PC-3 (cell line): ENCODE data around the gene UPF1. TPM values are rescaled to one million over a fixed set of nuclear protein-coding genes. Genes with fewer than 3 reads are reported as not detected.

Experiments
- ATAC-seq: fragments of 200-7000 bp; cut with Tn5 transposase; 2 replicates; pipeline ENCODE4 v1.9.1; 2020; ENCODE audit warnings: mild to moderate bottlenecking, moderate library complexity
- BruUV-seq: library from RNA; stranded (reverse); fragments of 400-500 nt; replicated peaks from 2 replicates; lab custom pipeline; 2021; lab: Mats Ljungman, UMichigan
- CTCF ChIA-PET: fragments of 300-600 bp; sonication (Branson Sonifier 250); formaldehyde crosslinking; loops from one replicate; lab custom pipeline; 2022; ENCODE audit warnings: antibody characterized with exemption; lab: Charles Lee
- POLR2A ChIA-PET: fragments of 300-600 bp; sonication (Branson Sonifier 250); formaldehyde crosslinking; loops from one replicate; lab custom pipeline; 2022; ENCODE audit warnings: antibody characterized with exemption; ENCODE audit not compliant: unreplicated experiment; lab: Charles Lee
- DNase-seq: peaks from one replicate; pipeline ENCODE4 v3.0.0-alpha.2; 2015
- H2AFZ ChIP-seq: fragments of 300-600 bp; sonication (generic); 2 replicates; pipeline ENCODE4 v1.6.0; 2016; ENCODE audit warnings: antibody characterized with exemption, low read length
- H3F3A ChIP-seq: fragments of 300-600 bp; sonication (generic); one replicate; pipeline ENCODE4 v1.6.0; 2017; ENCODE audit warnings: antibody characterized with exemption, low read length, control low read depth, mild to moderate bottlenecking; ENCODE audit not compliant: unreplicated experiment
- H3K27ac ChIP-seq: fragments of 300-600 bp; sonication (generic); 2 replicates; pipeline ENCODE4 v1.5.1; 2016; ENCODE audit warnings: mild to moderate bottlenecking, low read length
- H3K27me3 ChIP-seq: fragments of 300-600 bp; sonication (generic); 2 replicates; pipeline ENCODE4 v1.6.1; 2016; ENCODE audit warnings: low read length, mixed read lengths
- H3K36me3 ChIP-seq: fragments of 300-600 bp; sonication (generic); 2 replicates; pipeline ENCODE4 v1.6.1; 2016; ENCODE audit warnings: low read depth, mixed run types, low read length, mixed read lengths
- H3K4me1 ChIP-seq: fragments of 300-600 bp; sonication (generic); 2 replicates; pipeline ENCODE4 v1.5.1; 2016; ENCODE audit warnings: low read length; ENCODE audit not compliant: insufficient read depth
- H3K4me2 ChIP-seq: fragments of 300-600 bp; sonication (generic); 2 replicates; pipeline ENCODE4 v1.6.0; 2016; ENCODE audit warnings: low read length
- H3K4me3 ChIP-seq: fragments of 300-600 bp; sonication (generic); 2 replicates; pipeline ENCODE4 v1.5.1; 2016; ENCODE audit warnings: mild to moderate bottlenecking, low read length, mixed read lengths
- H3K79me2 ChIP-seq: fragments of 300-600 bp; sonication (generic); 2 replicates; pipeline ENCODE4 v1.6.1; 2017; ENCODE audit warnings: low read length, mixed read lengths
- H3K9ac ChIP-seq: fragments of 300-600 bp; sonication (generic); 2 replicates; pipeline ENCODE4 v1.6.0; 2016; ENCODE audit warnings: mild to moderate bottlenecking, low read length
- H3K9me2 ChIP-seq: fragments of 300-600 bp; sonication (generic); replicated peaks from 2 replicates; pipeline ENCODE4 v1.6.1; 2016; ENCODE audit warnings: mixed run types, low read length, mixed read lengths
- H3K9me3 ChIP-seq: fragments of 300-600 bp; sonication (generic); 2 replicates; pipeline ENCODE4 v1.6.1; 2016; ENCODE audit warnings: low read length, mixed read lengths
- H4K20me1 ChIP-seq: fragments of 300-600 bp; sonication (generic); 2 replicates; pipeline ENCODE4 v1.6.1; 2016; ENCODE audit warnings: low read length, mixed read lengths
- EZH2 ChIP-seq: fragments of 300-600 bp; sonication (generic); IDR thresholded peaks from one replicate; pipeline ENCODE4 v1.6.1; 2017; ENCODE audit warnings: antibody characterized with exemption, mild to moderate bottlenecking, low read length; ENCODE audit not compliant: unreplicated experiment
- EZH2phosphoT487 ChIP-seq: fragments of 300-600 bp; sonication (generic); IDR thresholded peaks from 2 replicates; pipeline ENCODE4 v1.6.1; 2018; ENCODE audit warnings: mild to moderate bottlenecking, antibody characterized with exemption, low read length, borderline replicate concordance
- intact Hi-C: fragments of 100-400 bp; cut with micrococcal nuclease; formaldehyde crosslinking; loops from 2 replicates; pipeline ENCODE4 v1.9.0; 2023
- total RNA-seq: library from RNA; depleted of rRNA; stranded (reverse); fragments of >200 nt; gene quantifications from 2 replicates; pipeline ENCODE4 v1.2.3, GENCODE V29; 2014
- TF ChIP-seq, protein P1 (sequence below): fragments of 300-600 bp; sonication (generic); conservative IDR thresholded peaks from 2 replicates; pipeline ENCODE4 v1.5.1; 2017; ENCODE audit warnings: antibody characterized with exemption, low read depth, mild to moderate bottlenecking, low read length

UPF1 gene
- total RNA-seq, 1 experiment from 2014 or later, result 97.1 TPM

DNA sequence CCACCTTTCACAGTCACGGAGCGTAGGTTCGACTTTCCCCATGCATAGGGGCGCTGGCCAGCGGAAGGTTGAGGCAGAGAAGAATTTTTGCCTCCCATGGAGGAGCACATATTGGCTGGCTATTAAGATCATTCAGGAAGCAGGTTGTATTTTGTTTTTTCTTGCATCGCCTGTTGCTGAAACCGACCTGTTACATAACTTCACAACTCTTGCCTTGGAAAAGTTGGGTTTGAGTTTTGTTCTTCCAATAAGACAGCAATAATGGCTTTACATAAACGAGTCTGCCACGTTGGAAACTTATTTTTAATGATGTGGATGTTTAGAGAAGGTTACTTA, 1.4 kb downstream of the UPF1 start:
- no TSS peak for BruUV-seq
- H4K20me1 ChIP-seq, result peaks cover 56% of the 10 kb centered on the region
- DNase-seq (peak; percentile 13), ATAC-seq (peak; percentile 3; the same call in 1 of the 2 replicates)
- CTCF ChIA-PET, result no interaction called here
- no peaks in the 10 kb centered on the region for H3K9me2 ChIP-seq
- no peak overlapping the region for H2AFZ ChIP-seq
- peaks cover 7% of the 10 kb centered on the region; the same call in 1 of the 2 replicates for H3K4me1 ChIP-seq
- TF ChIP-seq EZH2phosphoT487 (no peak), EZH2 (no peak)
- TF ChIP-seq, protein P1, sequence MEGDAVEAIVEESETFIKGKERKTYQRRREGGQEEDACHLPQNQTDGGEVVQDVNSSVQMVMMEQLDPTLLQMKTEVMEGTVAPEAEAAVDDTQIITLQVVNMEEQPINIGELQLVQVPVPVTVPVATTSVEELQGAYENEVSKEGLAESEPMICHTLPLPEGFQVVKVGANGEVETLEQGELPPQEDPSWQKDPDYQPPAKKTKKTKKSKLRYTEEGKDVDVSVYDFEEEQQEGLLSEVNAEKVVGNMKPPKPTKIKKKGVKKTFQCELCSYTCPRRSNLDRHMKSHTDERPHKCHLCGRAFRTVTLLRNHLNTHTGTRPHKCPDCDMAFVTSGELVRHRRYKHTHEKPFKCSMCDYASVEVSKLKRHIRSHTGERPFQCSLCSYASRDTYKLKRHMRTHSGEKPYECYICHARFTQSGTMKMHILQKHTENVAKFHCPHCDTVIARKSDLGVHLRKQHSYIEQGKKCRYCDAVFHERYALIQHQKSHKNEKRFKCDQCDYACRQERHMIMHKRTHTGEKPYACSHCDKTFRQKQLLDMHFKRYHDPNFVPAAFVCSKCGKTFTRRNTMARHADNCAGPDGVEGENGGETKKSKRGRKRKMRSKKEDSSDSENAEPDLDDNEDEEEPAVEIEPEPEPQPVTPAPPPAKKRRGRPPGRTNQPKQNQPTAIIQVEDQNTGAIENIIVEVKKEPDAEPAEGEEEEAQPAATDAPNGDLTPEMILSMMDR, result no peak
- no peaks in the 10 kb centered on the region for H3F3A ChIP-seq
- H3K79me2 ChIP-seq, result peaks cover 64% of the 10 kb centered on the region
- POLR2A ChIA-PET, result no interaction called here
- peak overlapping the region; percentile 100 for H3K4me2 ChIP-seq
- peaks cover 12% of the 10 kb centered on the region for H3K36me3 ChIP-seq
- intact Hi-C loops, result no loop called here
- H3K9ac ChIP-seq, result peak overlapping the region; percentile 97
- no peaks in the 10 kb centered on the region for H3K9me3 ChIP-seq
- peak overlapping the region; percentile 99 for H3K4me3 ChIP-seq
- H3K27me3 ChIP-seq, result no peaks in the 10 kb centered on the region
- H3K27ac ChIP-seq, result no peak overlapping the region

DNA sequence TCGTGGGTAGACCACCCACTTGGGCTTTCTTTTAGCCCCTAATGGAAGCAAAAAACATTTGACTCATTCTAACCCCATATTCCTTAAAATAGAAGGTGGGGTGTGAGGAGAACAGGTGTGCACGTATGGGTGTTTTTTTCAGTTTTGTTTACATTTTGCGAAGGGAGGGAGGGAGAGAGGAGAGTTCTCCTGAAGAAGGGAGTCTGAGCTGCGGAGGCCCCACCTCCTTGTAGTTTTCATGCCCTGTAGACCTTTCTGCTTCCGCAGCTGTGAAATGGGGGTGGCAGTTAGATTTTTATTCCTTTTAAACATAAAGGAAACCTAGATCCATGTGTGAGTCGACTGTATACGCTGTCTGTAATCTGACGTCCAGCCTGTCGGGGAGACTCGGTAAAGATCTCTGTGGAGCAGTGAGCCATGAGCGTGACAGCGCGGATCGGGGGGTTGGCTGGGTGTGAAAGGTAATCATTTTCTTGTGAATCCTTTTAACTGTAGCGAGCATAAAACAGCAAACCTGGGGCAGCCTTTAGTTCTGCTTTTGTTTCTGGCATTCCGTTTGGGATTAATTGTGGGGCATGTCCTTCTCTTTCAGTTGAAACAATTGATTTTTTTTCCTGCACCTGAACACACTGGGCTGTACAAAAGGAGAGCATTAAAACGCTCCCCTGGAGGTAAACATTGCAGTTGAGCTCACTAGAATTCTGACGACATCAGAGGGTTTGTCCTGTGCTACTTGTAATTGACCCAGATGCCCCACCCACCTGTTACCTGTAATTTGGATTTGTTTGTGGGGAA, 2.3 kb downstream of the UPF1 start:
- no peaks in the 10 kb centered on the region for H3K9me3 ChIP-seq
- H3K27ac ChIP-seq, result no peak overlapping the region
- ATAC-seq, result peak; percentile 10; the same call in 1 of the 2 replicates

More for the DNA sequence above, 2.3 kb downstream of the UPF1 start:
- ChIA-PET POLR2A (interaction anchor here (0.6 kb wide), 2 partner anchors 36 to 165 kb away, joined by 3 to 7 read pairs; no protein-coding TSS in a partner anchor), CTCF (no interaction called here)
- Histone ChIP-seq H2AFZ (no peak overlapping the region), H3K9me2 (no peaks in the 10 kb centered on the region), H3K4me3 (peak overlapping the region; percentile 99), H4K20me1 (peaks cover 57% of the 10 kb centered on the region), H3K36me3 (peaks cover 12% of the 10 kb centered on the region), H3K9ac (peak overlapping the region; percentile 97), H3K79me2 (peaks cover 73% of the 10 kb centered on the region), H3F3A (no peaks in the 10 kb centered on the region), H3K4me1 (peaks cover 7% of the 10 kb centered on the region; the same call in 1 of the 2 replicates), H3K4me2 (peak overlapping the region; percentile 100), H3K27me3 (no peaks in the 10 kb centered on the region)
- no peak for TF ChIP-seq EZH2
- TF ChIP-seq, protein P1, result no peak
- no peak for TF ChIP-seq EZH2phosphoT487
- DNase-seq, result peak; percentile 28
- BruUV-seq, result no TSS peak
- intact Hi-C loops, result no loop called here
